AG09309 (cell line): Measurements from ENCODE around the gene BDH1.
A peak's percentile ranks its signal among the peaks of the same experiment; 100 is the strongest.

Experiments
- DNase-seq: peaks from one replicate; pipeline ENCODE4 v3.0.0-alpha.2; 2010; ENCODE audit warnings: low read depth
- H3K4me3 ChIP-seq: 2 replicates; pipeline ENCODE4 v1.5.1; 2011; ENCODE audit warnings: mild to moderate bottlenecking, low read depth, low read length, moderate library complexity; ENCODE audit not compliant: control insufficient read depth
- CTCF ChIP-seq: IDR thresholded peaks from 2 replicates; pipeline ENCODE4 v1.5.1; 2011; ENCODE audit warnings: mild to moderate bottlenecking, low read depth, low read length, inconsistent platforms; ENCODE audit not compliant: insufficient read depth, control insufficient read depth; ENCODE audit errors: missing control alignments

The BDH1 gene

DNA sequence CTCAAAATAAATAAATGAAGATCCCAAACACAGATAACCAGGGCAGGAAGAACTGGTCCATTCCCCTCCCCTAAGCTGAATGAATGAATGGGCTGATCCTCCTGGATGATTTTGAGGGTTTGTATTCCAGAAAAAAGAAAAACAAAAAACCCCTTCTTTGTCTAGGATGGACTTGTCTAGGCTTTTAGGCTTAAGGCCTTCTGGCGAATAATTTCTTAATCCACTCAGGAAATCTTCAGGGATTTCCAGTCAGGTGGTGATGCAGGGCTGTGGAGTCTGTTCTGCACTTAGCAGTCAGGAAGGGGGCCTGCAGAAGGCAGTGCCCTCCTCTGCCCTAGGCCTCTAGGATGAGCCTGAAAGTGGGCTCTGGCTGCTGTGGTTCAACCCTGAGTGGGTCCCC lies 52.1 kb downstream of the BDH1 start:
- no peak for TF ChIP-seq CTCF
- H3K4me3 ChIP-seq = no peak overlapping the region
- no peak for DNase-seq

GRCh38 chr3:197501879-197502620 lies 53.7 kb downstream of the BDH1 start:
- no peak for DNase-seq
- TF ChIP-seq CTCF = peak; percentile 71
- H3K4me3 ChIP-seq = no peak overlapping the region

- no peak for TF ChIP-seq CTCF
- H3K4me3 ChIP-seq = no peak overlapping the region
- DNase-seq = no peak
Observed at GRCh38 chr3:197501496-197501878, 54.3 kb downstream of the BDH1 start.

GRCh38 chr3:197500812-197501211 lies 55.0 kb downstream of the BDH1 start:
- DNase-seq = no peak
- TF ChIP-seq CTCF = no peak
- no peak overlapping the region for H3K4me3 ChIP-seq

- DNase-seq = no peak
- TF ChIP-seq CTCF = no peak
- H3K4me3 ChIP-seq = no peak overlapping the region
Observed at GRCh38 chr3:197499427-197499826, 56.3 kb downstream of the BDH1 start.

GRCh38 chr3:197498499-197499241 lies 57.1 kb downstream of the BDH1 start:
- no peak for DNase-seq
- no peak overlapping the region for H3K4me3 ChIP-seq
- TF ChIP-seq CTCF = no peak
